Measurements from ENCODE around the gene SMIM36. TPM values are rescaled to one million over a fixed set of nuclear protein-coding genes. Genes with fewer than 3 reads are reported as not detected.

Gene SMIM36
- total and polyA plus RNA-seq, 2 of the 8 experiments (the other 6 are each of a cell fraction or from before 2014, with no cell fraction given): not detected

GRCh38 chr17:55442953-55443683 lies 68.1 kb downstream of the SMIM36 start (continued):
- TF ChIP-seq CTCF (IDR thresholded peaks at IDR 0.05; ENCODE audit: control extremely low read depth in 1 of 3, insufficient read depth in 1 of 3, low read depth in 1 of 3, low read length in 3 of 3) (no peak), HDAC2 (IDR thresholded peaks at IDR 0.05; ENCODE audit: borderline replicate concordance in 1 of 2, low read depth in 2 of 2, low read length in 2 of 2) (no peak), SAP30 (IDR thresholded peaks at IDR 0.05; ENCODE audit: insufficient read depth, insufficient replicate concordance, low read length) (no peak)

Data from H1 (cell line).